GM23338 (cell line): Measurements from ENCODE around the gene TEX51. TPM values are rescaled to one million over a fixed set of nuclear protein-coding genes. Genes with fewer than 3 reads are reported as not detected.

Experiments
- ATAC-seq: fragments of 200-7000 bp; cut with Tn5 transposase; 3 replicates; pipeline ENCODE4 v1.9.1; 2020
- DNase-seq: peaks from one replicate; pipeline ENCODE4 v3.0.0-alpha.2; 2015; ENCODE audit warnings: low spot score
- H2AFZ ChIP-seq: fragments of 200-600 bp; sonication (generic); 2 replicates; pipeline ENCODE4 v1.8.0; 2016; ENCODE audit warnings: antibody characterized with exemption, mild to moderate bottlenecking, moderate library complexity
- H3F3A ChIP-seq: fragments of 200-600 bp; sonication (generic); replicated peaks from 2 replicates; pipeline ENCODE4 v1.8.0; 2017; ENCODE audit warnings: antibody characterized with exemption, mixed run types, low read depth
- H3K27ac ChIP-seq: fragments of 200-600 bp; sonication (generic); 2 replicates; pipeline ENCODE4 v1.6.1; 2016; ENCODE audit warnings: low read depth
- H3K27me3 ChIP-seq: fragments of 200-600 bp; sonication (generic); 2 replicates; pipeline ENCODE4 v1.8.0; 2016; ENCODE audit warnings: mild to moderate bottlenecking, mixed run types, moderate library complexity; ENCODE audit not compliant: insufficient read depth
- H3K36me3 ChIP-seq: fragments of 200-600 bp; sonication (generic); 2 replicates; pipeline ENCODE4 v1.8.0; 2016; ENCODE audit warnings: mild to moderate bottlenecking; ENCODE audit not compliant: insufficient read depth
- H3K4me1 ChIP-seq: fragments of 200-600 bp; sonication (generic); 2 replicates; pipeline ENCODE4 v1.8.0; 2016; ENCODE audit warnings: mild to moderate bottlenecking, moderate library complexity; ENCODE audit not compliant: insufficient read depth
- H3K4me2 ChIP-seq: fragments of 200-600 bp; sonication (generic); 2 replicates; pipeline ENCODE4 v1.7.1; 2017; ENCODE audit warnings: mixed run types
- H3K4me3 ChIP-seq: fragments of 200-600 bp; sonication (generic); 2 replicates; pipeline ENCODE4 v1.6.1; 2016; ENCODE audit warnings: mixed run types
- H3K79me2 ChIP-seq: fragments of 200-600 bp; sonication (generic); replicated peaks from 2 replicates; pipeline ENCODE4 v1.8.0; 2017; ENCODE audit warnings: mild to moderate bottlenecking; ENCODE audit not compliant: insufficient read depth
- H3K9me2 ChIP-seq: fragments of 200-600 bp; sonication (generic); 2 replicates; pipeline ENCODE4 v1.8.0; 2017; ENCODE audit not compliant: insufficient read depth
- H4K20me1 ChIP-seq: fragments of 200-600 bp; sonication (generic); replicated peaks from 2 replicates; pipeline ENCODE4 v1.8.0; 2017; ENCODE audit warnings: mild to moderate bottlenecking; ENCODE audit not compliant: insufficient read depth
- H3K27ac Mint-ChIP-seq: 2 replicates; pipeline ENCODE4 v1.8.0; 2020; ENCODE audit warnings: inconsistent platforms, mild to moderate bottlenecking, moderate library complexity, mixed read lengths
- H3K27me3 Mint-ChIP-seq: 3 replicates; pipeline ENCODE4 v1.8.0; 2022; ENCODE audit warnings: low read depth, mild to moderate bottlenecking, moderate library complexity, mixed read lengths, inconsistent platforms; ENCODE audit not compliant: insufficient read depth, poor library complexity
- H3K36me3 Mint-ChIP-seq: 3 replicates; pipeline ENCODE4 v1.8.0; 2021; ENCODE audit warnings: low read depth, mild to moderate bottlenecking, inconsistent platforms, moderate library complexity, mixed read lengths
- H3K4me1 Mint-ChIP-seq: 3 replicates; pipeline ENCODE4 v1.8.0; 2020; ENCODE audit warnings: mild to moderate bottlenecking, inconsistent platforms, mixed read lengths
- H3K4me3 Mint-ChIP-seq: 3 replicates; pipeline ENCODE4 v1.8.0; 2021; ENCODE audit warnings: moderate library complexity, mild to moderate bottlenecking, inconsistent platforms, mixed read lengths
- H3K9me3 Mint-ChIP-seq: 3 replicates; pipeline ENCODE4 v1.8.0; 2020; ENCODE audit warnings: moderate library complexity, mild to moderate bottlenecking, inconsistent platforms, mixed read lengths
- CREB1 ChIP-seq: fragments of 250-450 bp; sonication (Bioruptor Pico); IDR thresholded peaks from 2 replicates; pipeline ENCODE4 v1.5.0; 2020; ENCODE audit warnings: low read depth, mild to moderate bottlenecking, moderate library complexity
- EZH2 ChIP-seq: fragments of 200-600 bp; sonication (generic); IDR thresholded peaks from one replicate; pipeline ENCODE4 v1.8.0; 2017; ENCODE audit warnings: antibody characterized with exemption, mild to moderate bottlenecking, low read depth; ENCODE audit not compliant: unreplicated experiment
- EZH2phosphoT487 ChIP-seq: fragments of 200-600 bp; sonication (generic); IDR thresholded peaks from one replicate; pipeline ENCODE4 v1.8.1; 2018; ENCODE audit warnings: antibody characterized with exemption; ENCODE audit not compliant: unreplicated experiment
- JUNB ChIP-seq: IDR thresholded peaks from one replicate; pipeline ENCODE4 v1.6.1; 2016; ENCODE audit warnings: antibody characterized with exemption; ENCODE audit not compliant: unreplicated experiment
- POLR2AphosphoS5 ChIP-seq: IDR thresholded peaks from 2 replicates; pipeline ENCODE4 v1.6.1; 2016; ENCODE audit warnings: antibody characterized with exemption, low read depth
- STAT1 ChIP-seq: IDR thresholded peaks from one replicate; pipeline ENCODE4 v1.6.1; 2016; ENCODE audit warnings: antibody characterized with exemption; ENCODE audit not compliant: unreplicated experiment
- ZNF114 ChIP-seq: fragments of 250-450 bp; sonication (Bioruptor Pico); IDR thresholded peaks from 2 replicates; pipeline ENCODE4 v1.5.0; 2020; ENCODE audit warnings: mild to moderate bottlenecking, moderate library complexity
- polyA plus RNA-seq: library from polyadenylated mRNA; unstranded; fragments of >200 nt; fragmentation: Nextera tagmentation; extraction: Ambion mirVana; gene quantifications from 2 replicates; pipeline ENCODE4 v1.2.1, GENCODE V29; 2016
- total RNA-seq: library from RNA; depleted of rRNA; stranded (reverse); fragments of >200 nt; shearing (Covaris generic); gene quantifications from 2 replicates; pipeline ENCODE4 v1.2.3, GENCODE V29; 2014
- TF ChIP-seq, protein P1 (sequence below): IDR thresholded peaks from one replicate; pipeline ENCODE4 v1.6.1; 2018; ENCODE audit warnings: antibody characterized with exemption; ENCODE audit not compliant: unreplicated experiment
- TF ChIP-seq, protein P2 (sequence below): fragments of 250-450 bp; sonication (Bioruptor Pico); IDR thresholded peaks from 2 replicates; pipeline ENCODE4 v1.5.0; 2020; ENCODE audit warnings: mild to moderate bottlenecking, moderate library complexity
- TF ChIP-seq, protein P3 (sequence below): IDR thresholded peaks from 2 replicates; pipeline ENCODE4 v1.6.1; 2016; ENCODE audit warnings: antibody characterized with exemption

Gene TEX51
- total and polyA plus RNA-seq, 2 experiments from 2014 or later, result not detected

GRCh38 chr2:126879348-126880298 is 19.1 kb upstream of the TEX51 start:
- TF ChIP-seq, protein P1, sequence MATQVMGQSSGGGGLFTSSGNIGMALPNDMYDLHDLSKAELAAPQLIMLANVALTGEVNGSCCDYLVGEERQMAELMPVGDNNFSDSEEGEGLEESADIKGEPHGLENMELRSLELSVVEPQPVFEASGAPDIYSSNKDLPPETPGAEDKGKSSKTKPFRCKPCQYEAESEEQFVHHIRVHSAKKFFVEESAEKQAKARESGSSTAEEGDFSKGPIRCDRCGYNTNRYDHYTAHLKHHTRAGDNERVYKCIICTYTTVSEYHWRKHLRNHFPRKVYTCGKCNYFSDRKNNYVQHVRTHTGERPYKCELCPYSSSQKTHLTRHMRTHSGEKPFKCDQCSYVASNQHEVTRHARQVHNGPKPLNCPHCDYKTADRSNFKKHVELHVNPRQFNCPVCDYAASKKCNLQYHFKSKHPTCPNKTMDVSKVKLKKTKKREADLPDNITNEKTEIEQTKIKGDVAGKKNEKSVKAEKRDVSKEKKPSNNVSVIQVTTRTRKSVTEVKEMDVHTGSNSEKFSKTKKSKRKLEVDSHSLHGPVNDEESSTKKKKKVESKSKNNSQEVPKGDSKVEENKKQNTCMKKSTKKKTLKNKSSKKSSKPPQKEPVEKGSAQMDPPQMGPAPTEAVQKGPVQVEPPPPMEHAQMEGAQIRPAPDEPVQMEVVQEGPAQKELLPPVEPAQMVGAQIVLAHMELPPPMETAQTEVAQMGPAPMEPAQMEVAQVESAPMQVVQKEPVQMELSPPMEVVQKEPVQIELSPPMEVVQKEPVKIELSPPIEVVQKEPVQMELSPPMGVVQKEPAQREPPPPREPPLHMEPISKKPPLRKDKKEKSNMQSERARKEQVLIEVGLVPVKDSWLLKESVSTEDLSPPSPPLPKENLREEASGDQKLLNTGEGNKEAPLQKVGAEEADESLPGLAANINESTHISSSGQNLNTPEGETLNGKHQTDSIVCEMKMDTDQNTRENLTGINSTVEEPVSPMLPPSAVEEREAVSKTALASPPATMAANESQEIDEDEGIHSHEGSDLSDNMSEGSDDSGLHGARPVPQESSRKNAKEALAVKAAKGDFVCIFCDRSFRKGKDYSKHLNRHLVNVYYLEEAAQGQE, result no peak
- TF ChIP-seq JUNB (no peak), POLR2AphosphoS5 (no peak), CREB1 (CRISPR knock-in tag) (no peak), STAT1 (no peak), EZH2 (no peak), EZH2phosphoT487 (no peak), ZNF114 (no peak)
- TF ChIP-seq, protein P2, sequence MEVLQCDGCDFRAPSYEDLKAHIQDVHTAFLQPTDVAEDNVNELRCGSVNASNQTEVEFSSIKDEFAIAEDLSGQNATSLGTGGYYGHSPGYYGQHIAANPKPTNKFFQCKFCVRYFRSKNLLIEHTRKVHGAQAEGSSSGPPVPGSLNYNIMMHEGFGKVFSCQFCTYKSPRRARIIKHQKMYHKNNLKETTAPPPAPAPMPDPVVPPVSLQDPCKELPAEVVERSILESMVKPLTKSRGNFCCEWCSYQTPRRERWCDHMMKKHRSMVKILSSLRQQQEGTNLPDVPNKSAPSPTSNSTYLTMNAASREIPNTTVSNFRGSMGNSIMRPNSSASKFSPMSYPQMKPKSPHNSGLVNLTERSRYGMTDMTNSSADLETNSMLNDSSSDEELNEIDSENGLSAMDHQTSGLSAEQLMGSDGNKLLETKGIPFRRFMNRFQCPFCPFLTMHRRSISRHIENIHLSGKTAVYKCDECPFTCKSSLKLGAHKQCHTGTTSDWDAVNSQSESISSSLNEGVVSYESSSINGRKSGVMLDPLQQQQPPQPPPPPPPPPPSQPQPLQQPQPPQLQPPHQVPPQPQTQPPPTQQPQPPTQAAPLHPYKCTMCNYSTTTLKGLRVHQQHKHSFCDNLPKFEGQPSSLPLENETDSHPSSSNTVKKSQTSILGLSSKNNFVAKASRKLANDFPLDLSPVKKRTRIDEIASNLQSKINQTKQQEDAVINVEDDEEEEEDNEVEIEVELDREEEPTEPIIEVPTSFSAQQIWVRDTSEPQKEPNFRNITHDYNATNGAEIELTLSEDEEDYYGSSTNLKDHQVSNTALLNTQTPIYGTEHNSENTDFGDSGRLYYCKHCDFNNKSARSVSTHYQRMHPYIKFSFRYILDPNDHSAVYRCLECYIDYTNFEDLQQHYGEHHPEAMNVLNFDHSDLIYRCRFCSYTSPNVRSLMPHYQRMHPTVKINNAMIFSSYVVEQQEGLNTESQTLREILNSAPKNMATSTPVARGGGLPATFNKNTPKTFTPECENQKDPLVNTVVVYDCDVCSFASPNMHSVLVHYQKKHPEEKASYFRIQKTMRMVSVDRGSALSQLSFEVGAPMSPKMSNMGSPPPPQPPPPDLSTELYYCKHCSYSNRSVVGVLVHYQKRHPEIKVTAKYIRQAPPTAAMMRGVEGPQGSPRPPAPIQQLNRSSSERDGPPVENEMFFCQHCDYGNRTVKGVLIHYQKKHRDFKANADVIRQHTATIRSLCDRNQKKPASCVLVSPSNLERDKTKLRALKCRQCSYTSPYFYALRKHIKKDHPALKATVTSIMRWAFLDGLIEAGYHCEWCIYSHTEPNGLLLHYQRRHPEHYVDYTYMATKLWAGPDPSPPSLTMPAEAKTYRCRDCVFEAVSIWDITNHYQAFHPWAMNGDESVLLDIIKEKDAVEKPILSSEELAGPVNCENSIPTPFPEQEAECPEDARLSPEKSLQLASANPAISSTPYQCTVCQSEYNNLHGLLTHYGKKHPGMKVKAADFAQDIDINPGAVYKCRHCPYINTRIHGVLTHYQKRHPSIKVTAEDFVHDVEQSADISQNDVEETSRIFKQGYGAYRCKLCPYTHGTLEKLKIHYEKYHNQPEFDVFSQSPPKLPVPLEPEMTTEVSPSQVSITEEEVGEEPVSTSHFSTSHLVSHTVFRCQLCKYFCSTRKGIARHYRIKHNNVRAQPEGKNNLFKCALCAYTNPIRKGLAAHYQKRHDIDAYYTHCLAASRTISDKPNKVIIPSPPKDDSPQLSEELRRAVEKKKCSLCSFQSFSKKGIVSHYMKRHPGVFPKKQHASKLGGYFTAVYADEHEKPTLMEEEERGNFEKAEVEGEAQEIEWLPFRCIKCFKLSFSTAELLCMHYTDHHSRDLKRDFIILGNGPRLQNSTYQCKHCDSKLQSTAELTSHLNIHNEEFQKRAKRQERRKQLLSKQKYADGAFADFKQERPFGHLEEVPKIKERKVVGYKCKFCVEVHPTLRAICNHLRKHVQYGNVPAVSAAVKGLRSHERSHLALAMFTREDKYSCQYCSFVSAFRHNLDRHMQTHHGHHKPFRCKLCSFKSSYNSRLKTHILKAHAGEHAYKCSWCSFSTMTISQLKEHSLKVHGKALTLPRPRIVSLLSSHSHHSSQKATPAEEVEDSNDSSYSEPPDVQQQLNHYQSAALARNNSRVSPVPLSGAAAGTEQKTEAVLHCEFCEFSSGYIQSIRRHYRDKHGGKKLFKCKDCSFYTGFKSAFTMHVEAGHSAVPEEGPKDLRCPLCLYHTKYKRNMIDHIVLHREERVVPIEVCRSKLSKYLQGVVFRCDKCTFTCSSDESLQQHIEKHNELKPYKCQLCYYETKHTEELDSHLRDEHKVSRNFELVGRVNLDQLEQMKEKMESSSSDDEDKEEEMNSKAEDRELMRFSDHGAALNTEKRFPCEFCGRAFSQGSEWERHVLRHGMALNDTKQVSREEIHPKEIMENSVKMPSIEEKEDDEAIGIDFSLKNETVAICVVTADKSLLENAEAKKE, result no peak
- TF ChIP-seq, protein P3, sequence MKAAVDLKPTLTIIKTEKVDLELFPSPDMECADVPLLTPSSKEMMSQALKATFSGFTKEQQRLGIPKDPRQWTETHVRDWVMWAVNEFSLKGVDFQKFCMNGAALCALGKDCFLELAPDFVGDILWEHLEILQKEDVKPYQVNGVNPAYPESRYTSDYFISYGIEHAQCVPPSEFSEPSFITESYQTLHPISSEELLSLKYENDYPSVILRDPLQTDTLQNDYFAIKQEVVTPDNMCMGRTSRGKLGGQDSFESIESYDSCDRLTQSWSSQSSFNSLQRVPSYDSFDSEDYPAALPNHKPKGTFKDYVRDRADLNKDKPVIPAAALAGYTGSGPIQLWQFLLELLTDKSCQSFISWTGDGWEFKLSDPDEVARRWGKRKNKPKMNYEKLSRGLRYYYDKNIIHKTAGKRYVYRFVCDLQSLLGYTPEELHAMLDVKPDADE, result no peak
- H3K9me2 ChIP-seq, result no peaks in the 10 kb centered on the region
- no peaks in the 10 kb centered on the region for H4K20me1 ChIP-seq
- Mint-ChIP-seq H3K9me3 (peaks cover 17% of the 10 kb centered on the region), H3K4me1 (peaks cover 3% of the 10 kb centered on the region; the same call in 2 of the 3 replicates), H3K4me3 (no peak overlapping the region), H3K36me3 (peaks cover 12% of the 10 kb centered on the region), H3K27ac (no peak overlapping the region), H3K27me3 (peaks cover 6% of the 10 kb centered on the region)
- no peak overlapping the region for H3K27ac ChIP-seq
- no peak overlapping the region for H3K4me2 ChIP-seq
- no peak overlapping the region for H2AFZ ChIP-seq
- ATAC-seq, result no peak
- H3K4me1 ChIP-seq, result no peaks in the 10 kb centered on the region
- no peak for DNase-seq
- no peak overlapping the region for H3K4me3 ChIP-seq
- H3K27me3 ChIP-seq, result no peaks in the 10 kb centered on the region
- no peaks in the 10 kb centered on the region for H3K79me2 ChIP-seq
- no peaks in the 10 kb centered on the region; the same call in 1 of the 2 replicates for H3K36me3 ChIP-seq
- no peaks in the 10 kb centered on the region for H3F3A ChIP-seq
